ENCODE data around the gene SLC35E2B.
"Not testable (repeated sequence)": the region's sequence is repeated elsewhere in the genome, so short reads cannot be mapped to it uniquely, and the experiment has no call there.

The SLC35E2B gene

DNA sequence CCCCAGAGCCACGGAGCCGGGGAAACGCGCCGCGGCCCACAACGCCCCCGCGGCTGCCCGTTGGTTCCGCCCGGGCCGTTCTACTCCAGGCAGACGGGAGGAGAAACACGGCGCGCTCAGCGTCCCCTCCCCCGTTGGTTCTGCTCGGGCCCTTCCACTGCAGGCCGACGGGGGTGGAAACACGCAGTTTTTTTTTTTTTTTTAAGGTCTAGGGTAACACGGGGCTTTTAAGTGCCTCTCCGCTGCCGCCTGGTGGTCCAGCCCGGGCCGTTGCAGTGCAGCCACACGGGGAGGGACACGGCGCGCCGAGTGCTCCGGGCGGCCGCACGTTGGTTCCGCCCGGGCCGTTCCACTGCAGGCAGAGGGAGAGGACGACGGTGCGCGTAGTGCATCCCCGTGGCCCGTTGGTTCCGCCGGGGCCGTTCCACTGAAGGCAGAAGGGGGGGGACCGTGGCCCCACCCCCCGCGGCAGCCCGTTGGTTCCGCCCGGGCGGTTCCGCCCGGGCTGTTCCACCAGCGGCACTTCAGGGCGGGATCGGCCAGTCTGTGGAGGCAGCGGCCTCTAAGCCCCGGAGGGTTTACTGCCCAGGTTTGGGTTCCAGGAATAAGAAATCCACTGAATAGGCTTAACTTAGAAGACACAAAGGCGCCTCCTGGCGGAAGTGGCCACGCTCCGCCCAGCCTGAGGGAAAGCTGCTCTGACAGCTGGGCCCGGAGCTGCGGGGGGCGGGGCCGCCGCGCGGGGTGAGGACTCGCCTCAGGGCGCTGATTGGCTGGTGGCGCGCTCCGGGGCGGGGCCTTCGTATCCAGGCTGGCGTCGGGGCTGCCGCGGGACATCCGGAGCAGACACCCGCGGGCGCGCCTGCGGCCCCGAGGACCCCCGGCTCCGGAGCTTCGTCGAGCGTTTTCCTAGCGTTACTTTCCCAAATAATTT, at the start of gene SLC35E2B:
TSS of gene SLC35E2B (minus strand) at position 82 of the 934 bp plus-strand sequence. CDS start 16,096 bp downstream, outside the sequence.
- peak; percentile 80 to 85 for DNase-seq

DNA sequence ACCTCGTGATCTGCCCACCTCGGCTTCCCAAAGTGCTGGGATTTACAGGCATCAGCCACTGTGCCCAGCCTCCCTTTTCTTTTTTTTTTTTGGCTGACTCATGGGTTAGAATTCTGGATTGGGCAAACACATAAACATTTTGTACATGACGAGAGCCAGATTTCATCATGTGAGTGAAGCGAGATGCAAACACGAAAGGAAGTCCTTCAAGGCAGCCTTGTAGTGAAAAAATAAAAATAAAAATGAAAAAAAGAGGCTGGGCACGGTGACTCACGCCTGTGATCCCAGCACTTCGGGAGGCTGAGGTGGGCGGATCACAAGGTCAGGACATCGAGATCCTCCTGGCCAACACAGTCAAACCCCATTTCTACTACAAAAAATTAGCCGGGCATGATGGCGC, 48.4 kb upstream of the SLC35E2B start:
- DNase-seq, result not testable (repeated sequence)

DNA sequence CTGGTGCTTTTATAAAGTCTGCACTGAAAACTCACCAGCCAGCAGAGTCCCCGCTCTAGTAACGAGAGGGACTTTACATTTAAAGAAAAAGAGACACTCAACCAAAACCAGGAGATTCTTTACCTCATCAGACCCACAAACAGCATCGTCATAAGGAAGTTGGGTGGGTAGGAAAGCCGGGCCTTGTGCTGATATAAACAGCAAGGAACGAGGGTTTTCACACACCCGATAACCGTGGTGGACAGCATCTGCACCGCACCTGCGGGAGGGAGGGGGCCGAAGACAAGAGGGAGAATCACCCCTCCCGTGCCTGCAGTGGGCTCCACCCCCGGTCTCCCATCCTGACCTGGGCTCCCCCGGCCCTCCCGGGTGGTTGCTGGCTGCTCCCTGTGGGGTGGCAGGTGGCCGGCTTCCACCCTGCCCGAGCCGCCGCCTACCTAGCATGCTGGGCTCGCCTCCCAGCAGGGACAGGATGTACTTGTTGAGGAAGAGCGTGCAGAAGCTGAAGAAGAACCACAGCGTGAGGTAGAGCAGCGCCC, 46.3 kb upstream of the SLC35E2B start:
- DNase-seq, result not testable (repeated sequence)

DNA sequence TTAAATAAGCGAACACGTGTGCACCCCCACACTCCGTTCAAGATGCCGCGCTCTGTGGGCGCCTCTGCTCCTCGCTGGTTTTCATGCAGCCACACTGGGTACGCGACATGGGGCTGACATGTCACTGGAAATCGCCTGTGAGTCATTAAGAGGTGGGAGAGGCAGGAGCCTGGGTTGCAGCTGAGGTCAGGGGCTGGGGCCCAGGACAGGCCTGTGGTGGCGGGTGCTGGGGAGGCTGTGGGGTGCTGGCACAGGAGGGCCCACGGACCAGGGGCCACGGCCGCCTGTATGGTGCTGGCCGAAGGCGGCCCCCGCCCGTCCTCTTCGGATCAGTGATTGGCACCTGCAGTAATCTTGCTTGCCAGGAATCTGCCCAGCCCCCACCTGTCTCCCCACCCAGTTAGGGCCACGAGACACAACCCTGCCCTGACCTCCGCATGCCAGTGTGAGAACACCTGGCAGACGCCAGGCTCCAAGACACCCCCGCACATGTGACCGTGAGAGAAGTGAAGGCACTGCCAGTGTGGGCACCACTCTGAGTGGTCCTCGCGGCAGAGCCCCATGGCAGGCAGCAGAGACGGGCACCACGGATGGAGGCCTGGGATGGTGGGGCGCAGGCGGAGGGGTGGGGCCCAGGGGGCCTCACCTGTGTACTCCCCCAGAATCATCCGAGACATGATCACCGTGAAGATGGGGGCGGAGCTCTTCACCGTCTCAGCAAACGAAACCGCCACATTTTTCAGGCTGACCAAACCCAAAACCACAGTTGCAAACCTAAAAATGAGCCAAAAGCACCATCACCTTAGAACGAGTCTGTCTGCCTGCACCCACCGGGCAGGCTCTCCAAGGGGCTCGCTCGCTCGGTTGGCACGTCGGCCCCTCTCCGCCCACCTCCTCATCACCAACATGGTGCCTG, 45.3 kb upstream of the SLC35E2B start:
- DNase-seq, result not testable (repeated sequence)

DNA sequence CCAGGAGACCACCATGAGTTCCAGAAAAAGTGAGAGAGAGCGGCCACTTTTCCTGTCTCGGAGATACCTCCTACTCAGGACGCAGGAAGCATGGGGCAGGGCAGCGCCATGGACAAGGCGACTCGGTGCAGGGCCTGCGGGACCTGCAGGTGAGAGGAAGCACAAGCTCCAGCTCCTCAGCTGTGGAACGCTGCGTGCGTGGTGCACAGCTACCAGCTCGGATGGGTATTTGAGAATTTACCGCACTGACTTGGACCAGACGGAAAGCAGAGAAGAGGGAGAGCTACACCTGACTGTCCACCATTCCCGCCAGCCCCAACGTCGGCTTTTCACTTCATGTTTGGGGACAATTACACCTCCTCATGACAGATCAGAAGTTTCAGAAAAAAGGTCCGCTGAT, 39.8 kb upstream of the SLC35E2B start:
- no peak for DNase-seq

DNA sequence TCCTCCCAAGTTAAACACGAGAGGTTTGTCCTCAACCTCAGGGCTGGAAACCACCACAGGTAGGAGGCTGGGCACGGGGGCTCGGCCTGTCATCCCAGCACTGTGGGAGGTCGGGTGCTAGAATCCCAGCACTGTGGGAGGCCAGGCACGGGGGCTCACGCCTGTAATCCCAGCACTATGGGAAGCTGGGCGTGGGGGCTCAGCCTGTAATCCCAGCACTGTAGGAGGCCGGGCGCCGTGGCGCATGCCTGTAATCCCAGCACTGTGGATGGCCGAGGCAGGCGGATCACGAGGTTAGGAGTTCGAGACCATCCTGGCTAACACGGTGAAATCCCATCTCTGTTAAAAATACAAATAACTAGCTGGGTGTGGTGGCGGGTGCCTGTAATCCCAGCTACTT, 38.3 kb upstream of the SLC35E2B start:
- DNase-seq, result no peak

DNA sequence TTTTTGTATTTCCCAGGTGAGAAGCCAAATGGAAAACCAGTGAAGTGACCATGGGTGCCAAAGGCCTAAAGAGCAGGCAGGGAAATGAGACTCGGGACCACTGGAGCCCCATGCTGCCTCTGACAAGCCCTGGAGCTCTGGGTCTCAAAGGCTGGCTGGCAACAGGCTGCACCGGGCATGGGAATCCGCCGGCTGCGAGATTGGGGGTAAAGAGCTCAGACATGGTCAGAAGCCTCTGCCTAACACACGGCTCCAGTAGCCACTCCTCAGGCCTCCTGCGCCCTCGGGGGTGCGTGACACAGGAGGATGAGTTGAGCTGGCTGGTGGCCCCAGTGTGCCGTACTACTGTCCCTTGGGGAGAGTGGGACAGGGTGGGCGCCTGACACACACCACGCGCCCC, 37.6 kb upstream of the SLC35E2B start:
- DNase-seq, result not testable (repeated sequence)

DNA sequence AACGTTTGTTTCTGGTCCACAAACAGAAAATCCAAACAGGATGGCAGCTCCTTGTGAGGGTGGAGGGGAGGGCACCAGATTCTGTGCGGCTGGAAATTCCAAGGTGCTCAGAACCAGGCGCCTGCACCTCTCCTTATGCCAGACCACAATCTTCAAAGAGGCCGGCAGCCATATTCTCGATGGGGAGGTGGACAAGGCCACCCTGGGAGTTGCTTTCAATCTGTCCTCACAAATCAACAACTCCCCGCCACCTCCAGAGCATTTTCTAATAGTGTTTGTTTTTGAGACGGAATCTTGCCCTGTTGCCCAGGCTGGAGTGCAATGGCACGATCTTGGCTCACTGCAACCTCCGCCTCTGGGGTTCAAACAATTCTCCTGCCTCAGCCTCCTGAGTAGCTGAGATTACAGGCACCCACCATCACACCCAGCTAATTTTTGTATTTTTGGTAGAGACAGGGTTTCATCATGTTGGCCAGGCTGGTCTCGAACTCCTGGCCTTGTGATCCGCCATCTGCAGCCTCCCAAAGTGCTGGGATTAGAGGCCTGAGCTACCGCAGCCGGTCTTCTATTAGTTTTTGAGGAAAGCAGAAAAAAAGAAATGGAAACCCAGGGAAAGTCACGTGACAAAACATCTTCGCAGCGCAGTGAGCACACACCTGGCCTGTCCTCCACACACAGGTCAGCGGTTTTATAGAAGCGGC, 36.7 kb upstream of the SLC35E2B start:
- DNase-seq, result not testable (repeated sequence)

DNA sequence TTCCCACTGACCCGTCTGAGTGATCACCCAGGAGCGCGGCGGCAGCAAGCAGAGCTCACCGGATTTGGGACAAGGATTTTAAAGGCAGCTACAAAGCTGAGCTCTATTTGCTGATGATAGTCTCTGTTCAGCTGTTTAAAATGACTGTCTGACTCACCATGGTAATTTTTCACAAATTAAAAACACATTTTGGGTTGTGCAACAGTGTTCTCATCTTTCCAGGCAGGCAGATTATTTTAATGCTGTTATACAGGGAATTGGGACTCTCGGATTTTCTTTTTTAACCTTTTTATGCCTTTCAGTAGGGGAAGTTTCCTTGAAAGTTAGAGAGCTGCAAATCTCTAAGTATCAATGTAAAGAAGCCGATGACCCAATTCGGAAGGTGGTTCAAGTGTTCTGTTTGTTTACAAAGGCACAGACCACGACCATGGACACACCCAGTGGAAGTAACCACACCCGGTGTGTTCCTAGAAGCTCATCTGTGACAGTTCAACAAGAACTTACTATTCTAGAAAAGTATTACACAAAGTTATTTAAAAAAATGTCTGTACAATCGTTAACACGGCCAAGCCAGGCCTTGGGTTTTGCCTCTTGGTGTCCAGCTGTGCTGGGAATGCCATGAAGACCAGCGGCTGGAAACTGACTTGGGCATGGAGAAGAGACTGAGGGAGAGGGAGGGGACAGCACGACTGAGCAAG, 35.9 kb upstream of the SLC35E2B start:
- DNase-seq, result not testable (repeated sequence)

DNA sequence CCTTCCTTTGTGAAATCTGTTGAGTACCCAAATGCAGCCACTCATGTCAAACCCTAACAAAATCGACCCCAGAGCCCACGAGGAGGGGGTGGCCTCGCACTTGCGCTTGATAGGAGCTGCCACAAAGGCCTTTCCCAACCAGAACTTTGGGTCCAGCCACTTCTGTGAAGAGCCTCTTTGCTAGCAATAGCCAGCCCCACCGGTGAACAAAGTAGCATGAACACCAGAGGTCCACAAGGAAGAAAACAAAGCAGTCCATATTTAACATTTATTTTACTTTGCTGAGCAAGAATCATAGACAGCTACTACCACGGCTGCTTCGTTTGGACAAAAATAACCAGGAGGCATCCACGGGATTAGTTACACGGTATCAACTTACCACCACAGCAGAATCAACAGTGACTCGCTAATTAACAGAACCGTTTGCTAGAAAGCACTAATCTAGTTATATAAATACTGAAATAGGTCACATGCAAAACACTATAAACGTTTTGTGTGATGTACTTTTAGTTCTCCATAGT, 34.6 kb upstream of the SLC35E2B start:
- DNase-seq, result peak; percentile 22 to 53

DNA sequence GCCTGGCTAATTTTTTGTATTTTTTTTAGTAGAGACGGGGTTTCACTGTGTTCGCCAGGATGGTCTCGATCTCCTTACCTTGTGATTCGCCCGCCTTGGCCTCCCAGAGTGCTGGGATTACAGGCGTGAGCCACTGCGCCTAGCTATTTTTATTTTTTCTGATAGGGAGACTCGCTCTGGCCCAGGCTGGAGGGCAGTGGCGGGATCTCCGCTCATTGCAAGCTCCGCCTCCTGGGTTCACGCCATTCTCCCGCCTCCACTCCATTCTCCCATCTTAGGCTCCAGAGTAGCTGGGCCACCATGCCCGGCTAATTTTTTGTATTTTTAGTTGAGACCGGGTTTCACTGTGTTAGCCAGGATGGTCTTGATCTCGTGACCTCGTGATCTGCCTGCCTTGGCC, 33.5 kb upstream of the SLC35E2B start:
- not testable (repeated sequence) for DNase-seq

DNA sequence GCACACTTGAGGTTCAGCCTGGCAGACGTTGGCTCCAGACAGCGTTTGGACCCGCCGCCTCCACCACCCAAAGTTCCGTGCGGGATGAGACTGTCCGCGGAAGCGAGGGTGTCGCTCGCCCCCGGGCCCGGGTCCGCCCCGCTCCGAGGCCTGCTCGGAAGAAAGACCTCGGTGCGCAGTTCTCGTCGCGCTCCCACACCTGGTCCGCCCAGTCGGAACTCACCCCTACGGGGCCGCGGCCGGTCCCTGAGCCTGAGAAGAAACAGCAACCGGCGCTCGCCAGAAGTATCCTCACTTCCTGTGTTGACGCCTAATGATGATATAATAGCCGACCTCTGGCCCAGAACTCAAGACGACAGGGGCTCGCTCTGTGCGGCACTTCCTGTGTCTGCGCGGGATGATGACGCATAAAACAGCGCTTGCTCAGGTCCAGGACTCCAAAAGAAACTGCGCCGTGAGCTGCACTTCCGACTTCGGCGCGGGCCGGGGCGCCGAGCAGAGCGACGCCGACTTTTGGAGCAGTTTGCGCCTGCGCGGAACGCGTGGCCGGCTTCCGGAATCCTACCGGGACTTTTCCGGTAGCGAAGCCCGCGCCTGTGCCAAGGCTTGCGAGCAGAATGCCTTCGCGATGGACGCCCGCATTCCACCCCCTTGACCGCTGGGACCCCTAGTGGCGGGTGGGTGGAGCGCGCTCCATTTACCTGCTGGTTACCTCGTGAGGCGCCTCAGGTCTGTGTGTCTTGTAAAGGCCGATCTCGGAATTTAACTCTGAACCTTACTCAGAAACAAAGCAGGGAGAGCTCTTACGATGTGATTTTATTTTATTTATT, 31.7 kb upstream of the SLC35E2B start, which contains the start of gene CDK11A:
TSS of gene CDK11A (minus strand) at position 323 of the 830 bp plus-strand sequence. CDS start 1,539 bp downstream, outside the sequence.
- DNase-seq, result peak; percentile 96 to 99

DNA sequence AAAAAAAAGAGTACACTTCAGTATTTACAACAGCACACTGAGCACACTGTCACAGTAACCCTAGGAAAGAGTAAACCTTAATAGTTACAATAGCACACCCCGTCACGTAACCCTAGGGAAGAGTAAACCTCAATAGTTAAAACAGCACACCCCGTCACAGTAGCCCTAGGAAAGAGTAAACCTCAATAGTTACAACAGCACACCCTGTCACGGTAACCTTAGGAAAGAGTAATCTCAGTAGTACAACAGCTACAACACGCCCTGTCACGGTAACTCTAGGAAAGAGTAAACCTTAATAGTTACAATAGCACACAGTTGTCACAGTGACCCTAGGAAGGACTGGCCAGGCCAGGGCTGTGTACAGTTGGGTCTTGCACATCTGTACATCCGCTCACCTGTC, 28.6 kb upstream of the SLC35E2B start:
- DNase-seq, result no peak

DNA sequence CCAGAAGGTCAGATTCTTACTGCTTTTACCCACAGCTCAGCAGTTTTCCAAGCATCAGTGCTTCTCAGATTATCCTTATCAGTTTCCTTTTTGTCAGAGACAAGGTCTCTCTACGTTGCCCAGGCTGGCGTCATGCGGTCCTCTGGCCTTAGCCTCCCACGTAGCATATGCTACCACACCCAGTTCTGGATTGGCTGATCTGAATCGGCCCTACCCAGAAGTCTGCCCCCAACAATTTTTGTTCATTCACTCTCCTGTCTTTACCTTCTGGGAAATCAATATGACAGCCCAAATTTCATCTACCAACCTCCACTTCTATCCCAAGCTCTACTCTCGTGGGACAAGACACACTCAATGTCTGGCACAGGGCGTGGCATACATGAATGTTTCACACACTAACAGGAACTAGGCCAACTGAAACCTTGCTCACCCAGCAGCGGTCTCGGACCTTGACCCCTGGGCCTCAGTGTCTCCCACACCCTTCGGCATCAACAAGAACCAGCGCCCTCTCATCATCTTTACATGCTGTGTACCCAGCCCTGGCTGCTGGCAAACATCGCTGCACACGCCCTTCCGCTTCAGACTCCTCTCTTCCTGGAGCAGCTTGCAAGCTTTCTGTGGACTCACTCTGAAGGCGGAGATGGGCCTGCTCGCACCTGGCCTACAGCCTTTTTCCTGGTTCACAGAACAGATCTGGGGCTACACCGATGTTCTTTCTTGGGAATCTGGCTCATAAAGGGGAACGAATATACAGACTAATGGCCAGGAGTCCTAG, 22.7 kb upstream of the SLC35E2B start:
- DNase-seq, result not testable (repeated sequence)

DNA sequence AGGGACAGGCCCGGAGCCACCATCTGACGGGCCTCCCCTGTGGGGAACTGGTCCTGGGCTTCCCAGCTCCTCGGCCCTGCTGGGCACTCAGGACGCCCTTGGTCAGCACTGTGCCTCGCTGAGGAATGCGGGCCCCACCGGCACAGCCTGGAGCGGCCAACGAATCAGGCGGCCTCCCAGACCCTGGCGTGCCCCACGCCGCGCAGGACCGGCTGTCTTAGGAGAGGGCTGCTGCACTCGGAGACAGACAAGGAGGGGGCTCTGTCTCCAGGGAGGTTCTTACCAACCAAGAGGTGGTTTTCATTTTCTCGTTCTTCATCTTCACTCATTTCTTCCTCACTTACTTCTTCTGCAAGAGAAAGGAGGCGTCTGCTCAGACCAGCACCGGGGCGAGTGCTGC, 15.3 kb upstream of the SLC35E2B start:
- not testable (repeated sequence) for DNase-seq

DNA sequence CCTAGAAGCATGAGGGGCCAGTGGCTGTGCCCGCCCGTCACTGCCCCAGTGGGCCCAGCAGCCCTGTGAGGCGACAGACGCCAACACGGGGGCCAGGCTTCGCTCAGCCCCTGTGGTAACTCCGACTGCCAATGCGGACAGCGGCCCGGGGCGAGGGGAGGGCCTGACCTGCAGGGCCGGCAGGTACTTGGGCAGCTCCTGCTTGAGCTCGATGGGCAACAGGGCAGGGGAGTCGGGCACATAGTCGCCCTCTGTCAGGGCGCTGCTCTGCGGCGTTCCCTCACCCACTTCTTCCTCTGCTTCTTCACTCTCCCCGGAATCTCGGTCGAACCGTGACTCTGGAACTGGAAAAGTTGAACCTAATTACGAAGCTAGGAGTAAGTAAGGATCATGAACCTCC, 14.6 kb upstream of the SLC35E2B start:
- not testable (repeated sequence) for DNase-seq

DNA sequence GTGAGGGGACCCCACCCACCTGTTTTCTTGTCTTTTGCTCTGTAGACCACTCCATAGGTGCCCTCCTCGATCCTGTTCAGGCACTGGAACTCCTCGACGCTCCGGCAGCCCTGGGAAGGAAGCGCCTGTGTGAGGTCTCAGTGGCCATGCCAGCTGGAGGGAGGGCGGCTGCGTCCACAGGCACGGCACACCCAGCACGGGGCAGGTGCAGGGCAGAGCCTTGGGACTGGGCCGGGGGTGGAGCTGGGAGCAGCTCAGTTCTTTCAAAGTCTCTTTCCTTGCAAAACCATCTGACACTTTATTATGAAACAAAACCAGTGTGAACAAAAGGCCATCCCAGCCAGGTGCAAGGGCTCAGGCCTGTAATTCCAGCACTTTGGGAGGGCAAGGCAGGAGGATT, 13.0 kb upstream of the SLC35E2B start:
- DNase-seq, result not testable (repeated sequence)

DNA sequence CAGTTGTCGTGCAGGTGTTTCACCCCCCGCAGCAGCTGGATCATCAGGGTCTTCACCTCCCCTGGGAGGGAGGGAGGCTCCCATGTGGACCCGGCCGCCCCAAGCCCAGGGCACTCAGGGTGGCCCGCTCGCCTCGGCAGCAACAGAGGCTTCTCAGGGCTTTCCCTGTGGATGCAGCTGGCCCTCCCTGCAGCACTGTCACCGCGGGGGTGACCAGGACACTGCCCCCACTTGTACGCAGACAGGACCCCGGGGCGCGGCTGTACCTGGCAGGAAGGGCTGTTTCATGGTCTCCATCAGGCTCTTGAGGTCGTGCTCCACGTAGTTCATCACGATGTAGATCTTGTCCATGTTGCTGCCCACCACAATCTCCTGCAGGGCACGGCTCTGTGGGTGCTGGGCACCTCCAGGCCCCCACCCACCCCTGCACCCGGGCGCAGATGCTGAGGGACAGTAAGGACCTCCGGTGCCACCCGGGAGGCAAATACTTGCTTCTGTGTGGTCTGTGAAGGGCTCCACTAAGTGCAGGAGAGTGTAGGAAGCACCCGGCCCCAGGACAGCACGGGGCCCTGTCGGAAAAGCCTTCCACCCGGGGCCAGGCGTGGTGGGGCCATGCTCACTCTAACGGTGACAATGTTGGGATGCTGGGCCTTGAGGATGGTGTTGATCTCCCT, 11.8 kb upstream of the SLC35E2B start:
- DNase-seq, result not testable (repeated sequence)

DNA sequence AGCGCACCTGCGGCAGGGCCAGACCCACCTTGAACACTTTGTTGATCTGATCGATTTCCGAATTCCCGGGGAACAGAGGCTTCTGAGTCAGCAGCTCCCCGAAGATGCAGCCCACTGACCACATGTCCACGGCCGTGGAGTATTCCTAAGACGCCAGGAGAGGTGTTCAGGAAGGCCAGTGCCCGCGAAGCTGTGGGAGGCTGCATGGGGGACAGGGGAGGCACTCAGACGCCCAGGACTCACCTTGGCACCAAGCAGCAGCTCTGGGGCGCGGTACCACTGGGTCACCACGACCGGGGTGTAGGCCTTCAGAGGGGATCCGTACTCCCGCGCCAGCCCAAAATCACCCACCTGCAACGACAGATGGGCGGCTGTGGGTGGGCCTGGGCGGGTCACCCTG, 11.2 kb upstream of the SLC35E2B start:
- DNase-seq, result no peak

Measured in NCI-H2081 (cell line).